Liver (tissue), 9 donors: ENCODE data around the gene TTLL3. TPM values are rescaled to one million over a fixed set of nuclear protein-coding genes. Genes with fewer than 3 reads are reported as not detected.

Experiments used
- DNase-seq: peaks from one replicate; pipeline ENCODE4 v3.0.0-alpha.2; 2017; ENCODE audit warnings: low spot score
- H3K27ac ChIP-seq, 2 donors: one replicate each; pipeline ENCODE4 v1.7.0; 2013; ENCODE audit warnings: inconsistent platforms in 2 of 2, low read length in 2 of 2, control low read depth in 1 of 2, low read depth in 1 of 2, mild to moderate bottlenecking in 1 of 2
- H3K27me3 ChIP-seq, 4 donors: one replicate each; pipeline versions ENCODE4 v1.6.1 to v1.7.0; 2013; ENCODE audit warnings: low read length in 3 of 4, inconsistent platforms in 1 of 4, mild to moderate bottlenecking in 1 of 4, moderate library complexity in 1 of 4; ENCODE audit not compliant: control insufficient read depth in 4 of 4, insufficient read depth in 4 of 4
- H3K36me3 ChIP-seq, 4 donors: one replicate each; pipeline versions ENCODE4 v1.6.1 to v1.7.0; 2013; ENCODE audit warnings: low read length in 3 of 4, mild to moderate bottlenecking in 3 of 4, low read depth in 1 of 4, moderate library complexity in 1 of 4; ENCODE audit not compliant: control insufficient read depth in 4 of 4, insufficient read depth in 3 of 4
- H3K4me1 ChIP-seq, 4 donors: one replicate each; pipeline versions ENCODE4 v1.6.1 to v1.7.0; 2013; ENCODE audit warnings: low read length in 3 of 4, mild to moderate bottlenecking in 3 of 4, moderate library complexity in 1 of 4; ENCODE audit not compliant: control insufficient read depth in 4 of 4, insufficient read depth in 4 of 4
- H3K4me3 ChIP-seq, 3 donors: one replicate each; pipeline versions ENCODE4 v1.6.1 to v1.7.0; 2013; ENCODE audit warnings: low read length in 3 of 3, control low read depth in 1 of 3, low read depth in 1 of 3, mild to moderate bottlenecking in 1 of 3
- H3K9ac ChIP-seq, 2 donors: one replicate each; pipeline ENCODE4 v1.7.0; 2013; ENCODE audit warnings: low read length in 2 of 2, mild to moderate bottlenecking in 2 of 2, moderate library complexity in 2 of 2, control low read depth in 1 of 2, low read depth in 1 of 2
- H3K9me3 ChIP-seq, 4 donors: one replicate each; pipeline versions ENCODE4 v1.6.1 to v1.7.0; 2013; ENCODE audit warnings: low read length in 3 of 4; ENCODE audit not compliant: control insufficient read depth in 4 of 4
- ATF3 ChIP-seq: IDR thresholded peaks from 2 replicates; pipeline ENCODE4 v1.6.1; 2016; ENCODE audit warnings: antibody characterized with exemption
- CTCF ChIP-seq: fragments of 150-350 bp; IDR thresholded peaks from 2 replicates; pipeline ENCODE4 v1.5.1; 2017; ENCODE audit warnings: improper control_type of control experiment, low read depth, low read length; ENCODE audit not compliant: missing input control
- EGR1 ChIP-seq, 2 donors: IDR thresholded peaks; 2 replicates each; pipeline ENCODE4 v1.6.1; 2016 to 2018; ENCODE audit warnings: antibody characterized with exemption in 2 of 2, low read depth in 2 of 2
- FOXA1 ChIP-seq: IDR thresholded peaks from 2 replicates; pipeline ENCODE4 v1.6.1; 2016; ENCODE audit warnings: antibody characterized with exemption
- FOXA2 ChIP-seq: IDR thresholded peaks from 2 replicates; pipeline ENCODE4 v1.6.1; 2016; ENCODE audit warnings: antibody characterized with exemption
- GABPA ChIP-seq, 2 donors: IDR thresholded peaks in 1 of 2; conservative IDR thresholded peaks in 1 of 2; 2 replicates each; pipeline ENCODE4 v1.6.1; 2016; ENCODE audit warnings: antibody characterized with exemption in 2 of 2, mild to moderate bottlenecking in 1 of 2, moderate library complexity in 1 of 2
- HNF4A ChIP-seq, 2 donors: conservative IDR thresholded peaks; 2 replicates each; pipeline ENCODE4 v1.6.1; 2016; ENCODE audit warnings: antibody characterized with exemption in 2 of 2, mild to moderate bottlenecking in 2 of 2
- HNF4G ChIP-seq: IDR thresholded peaks from 2 replicates; pipeline ENCODE4 v1.6.1; 2016; ENCODE audit warnings: antibody characterized with exemption
- JUND ChIP-seq, 2 donors: IDR thresholded peaks; 2 replicates each; pipeline ENCODE4 v1.6.1; 2016; ENCODE audit warnings: antibody characterized with exemption in 2 of 2
- NR2F2 ChIP-seq: IDR thresholded peaks from 2 replicates; pipeline ENCODE4 v1.6.1; 2016; ENCODE audit warnings: antibody characterized with exemption
- RAD21 ChIP-seq, 2 donors: IDR thresholded peaks; 2 replicates each; pipeline ENCODE4 v1.6.1; 2016; ENCODE audit warnings: antibody characterized with exemption in 2 of 2, mild to moderate bottlenecking in 2 of 2
- REST ChIP-seq: IDR thresholded peaks from 2 replicates; pipeline ENCODE4 v1.6.1; 2016; ENCODE audit warnings: antibody characterized with exemption, mild to moderate bottlenecking
- RXRA ChIP-seq, 2 donors: IDR thresholded peaks; 2 replicates each; pipeline ENCODE4 v1.6.1; 2017 to 2018; ENCODE audit warnings: antibody characterized with exemption in 2 of 2, mild to moderate bottlenecking in 1 of 2
- SP1 ChIP-seq: IDR thresholded peaks from 2 replicates; pipeline ENCODE4 v1.6.1; 2018; ENCODE audit warnings: antibody characterized with exemption, mild to moderate bottlenecking
- TAF1 ChIP-seq: conservative IDR thresholded peaks from 2 replicates; pipeline ENCODE4 v1.6.1; 2016; ENCODE audit warnings: antibody characterized with exemption, mild to moderate bottlenecking
- YY1 ChIP-seq: IDR thresholded peaks from 2 replicates; pipeline ENCODE4 v1.6.1; 2016; ENCODE audit warnings: antibody characterized with exemption, mild to moderate bottlenecking
- ZBTB33 ChIP-seq: IDR thresholded peaks from 2 replicates; pipeline ENCODE4 v1.6.1; 2016; ENCODE audit warnings: antibody characterized with exemption
- WGBS: extraction: QIAGEN DNeasy Blood & Tissue Kit; methylation state at CpG from one replicate; pipeline ENCODE4 v1.1.7; 2013; 5-methylcytosine and 5-hydroxymethylcytosine counted together
- polyA plus RNA-seq, 2 donors: library from polyadenylated mRNA; stranded (reverse) in 1 of 2; unstranded in 1 of 2; fragments of 200-250 nt in 1 of 2; fragments of >200 nt in 1 of 2; fragmentation: Nextera tagmentation in 1 of 2; extraction: Ambion mirVana in 1 of 2; gene quantifications; one replicate each; pipeline versions ENCODE4 v1.2.1 to v1.2.3, GENCODE V29; 2013 to 2015
- total RNA-seq, 2 donors: library from RNA; depleted of rRNA; stranded (reverse); fragments of >200 nt; gene quantifications; one replicate each; pipeline ENCODE4 v1.2.3, GENCODE V29; 2014
- TF ChIP-seq, protein P1 (sequence below): IDR thresholded peaks from 2 replicates; pipeline ENCODE4 v1.6.1; 2016; ENCODE audit warnings: antibody characterized with exemption
- donor health status: healthy.
- donor health status: healthy.
- donor health status: healthy.
- donor health status: healthy.
- donor health status: healthy.

The TTLL3 gene
- total and polyA plus RNA-seq, 4 donors: 2.8 to 19.6 (median 6.5) TPM

- H3K9ac ChIP-seq: no peak overlapping the region
- DNase-seq: no peak
- no peak overlapping the region for H3K4me3 ChIP-seq
- H3K4me1 ChIP-seq: peaks cover 6 to 38% (median 18%) of the 10 kb centered on the region in 4 donors
- no peak overlapping the region for H3K27ac ChIP-seq
- peaks cover 0 to 3% (median 0%) of the 10 kb centered on the region in 4 donors for H3K36me3 ChIP-seq
- 80% methylated on average over 5 of the region's 5 CpGs for WGBS
- H3K9me3 ChIP-seq: no peaks in the 10 kb centered on the region
- no peak for TF ChIP-seq CTCF
- TF ChIP-seq RAD21 (IDR thresholded peaks at IDR 0.05): no peak
- TF ChIP-seq SP1: no peak
- TF ChIP-seq REST: no peak
- no peak for TF ChIP-seq GABPA (IDR thresholded peaks at IDR 0.05 in 1 of 2, conservative IDR thresholded peaks at IDR 0.05 in 1 of 2)
- TF ChIP-seq RXRA (IDR thresholded peaks at IDR 0.05): no peak
- no peak for TF ChIP-seq HNF4A (conservative IDR thresholded peaks at IDR 0.05)
- TF ChIP-seq ZBTB33: no peak
- TF ChIP-seq HNF4G: no peak
- TF ChIP-seq ATF3: no peak
- no peaks in the 10 kb centered on the region for H3K27me3 ChIP-seq
Observed at GRCh38 chr3:9778143-9779074, 31.7 kb upstream of the TTLL3 start.

DNA sequence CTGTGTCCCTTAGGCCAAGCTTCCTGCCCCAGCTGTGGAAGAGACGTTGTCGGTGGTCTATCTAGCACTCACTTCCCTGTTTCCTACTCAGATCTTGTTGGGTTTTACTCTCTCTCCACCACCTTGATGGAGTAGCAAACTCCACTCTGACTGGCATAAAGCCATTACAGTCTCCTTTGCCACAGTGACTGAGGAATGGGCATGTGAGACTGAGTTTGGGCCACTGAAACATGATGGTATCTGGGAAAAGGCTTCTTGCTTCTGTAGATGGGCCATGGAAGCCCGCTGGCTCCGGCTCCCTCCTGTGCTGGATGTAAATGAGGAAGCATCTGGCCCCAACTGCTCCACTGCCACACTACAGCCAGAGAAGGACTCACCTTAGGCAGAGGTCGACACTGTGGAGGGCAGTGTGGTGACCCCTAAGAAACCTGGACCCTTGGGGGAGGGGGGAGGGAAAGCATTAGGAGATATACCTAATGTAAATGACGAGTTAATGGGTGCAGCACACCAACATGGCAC lies 30.9 kb upstream of the TTLL3 start:
- H3K27ac ChIP-seq: no peak overlapping the region
- no peak overlapping the region for H3K9ac ChIP-seq
- no peaks in the 10 kb centered on the region for H3K9me3 ChIP-seq
- no peak for DNase-seq
- no peak overlapping the region for H3K4me3 ChIP-seq
- WGBS: 87% methylated on average over 6 of the region's 6 CpGs
- peaks cover 6 to 38% (median 18%) of the 10 kb centered on the region in 4 donors for H3K4me1 ChIP-seq
- H3K27me3 ChIP-seq: no peaks in the 10 kb centered on the region
- peaks cover 0 to 9% (median 5%) of the 10 kb centered on the region in 4 donors for H3K36me3 ChIP-seq
- no peak for TF ChIP-seq RXRA (IDR thresholded peaks at IDR 0.05)
- TF ChIP-seq NR2F2: no peak
- no peak for TF ChIP-seq HNF4G
- no peak for TF ChIP-seq HNF4A (conservative IDR thresholded peaks at IDR 0.05)
- no peak for TF ChIP-seq SP1
- no peak for TF ChIP-seq RAD21 (IDR thresholded peaks at IDR 0.05)
- TF ChIP-seq FOXA2: no peak
- TF ChIP-seq, protein P1, sequence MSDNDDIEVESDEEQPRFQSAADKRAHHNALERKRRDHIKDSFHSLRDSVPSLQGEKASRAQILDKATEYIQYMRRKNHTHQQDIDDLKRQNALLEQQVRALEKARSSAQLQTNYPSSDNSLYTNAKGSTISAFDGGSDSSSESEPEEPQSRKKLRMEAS: no peak
- no peak for TF ChIP-seq ZBTB33
- TF ChIP-seq YY1: no peak
- no peak for TF ChIP-seq FOXA1
- TF ChIP-seq EGR1 (IDR thresholded peaks at IDR 0.05; ENCODE audit: low read depth in 2 of 2): no peak
- TF ChIP-seq ATF3: no peak
- no peak for TF ChIP-seq JUND (IDR thresholded peaks at IDR 0.05)
- no peak for TF ChIP-seq TAF1
